HepG2 (cell line): ENCODE results near the gene RPS6KA2. TPM values are rescaled to one million over a fixed set of nuclear protein-coding genes. Genes with fewer than 3 reads are reported as not detected.

Source experiments
- ARHGAP35 ChIP-seq: sonication (generic); formaldehyde crosslinking; IDR thresholded peaks from 2 replicates; pipeline ENCODE4 v1.9.0; 2022; ENCODE audit warnings: mild to moderate bottlenecking, inconsistent platforms, moderate library complexity, missing genetic modification reagents, borderline replicate concordance
- ARID4A ChIP-seq: sonication (generic); formaldehyde crosslinking; IDR thresholded peaks from 2 replicates; pipeline ENCODE4 v1.5.0; 2020; ENCODE audit warnings: mild to moderate bottlenecking, missing genetic modification reagents, borderline replicate concordance
- BRCA1 ChIP-seq: sonication (generic); formaldehyde crosslinking; IDR thresholded peaks from 2 replicates; pipeline ENCODE4 v1.4.0; 2020; ENCODE audit warnings: missing genetic modification reagents
- CCDC6 ChIP-seq: sonication (generic); formaldehyde crosslinking; IDR thresholded peaks from 2 replicates; pipeline ENCODE4 v1.8.1; 2022; ENCODE audit warnings: mild to moderate bottlenecking, missing genetic modification reagents, moderate library complexity
- MNT ChIP-seq: fragments of 450-650 bp; IDR thresholded peaks from 2 replicates; pipeline ENCODE4 v1.6.1; 2016
- SNAPC4 ChIP-seq: sonication (generic); formaldehyde crosslinking; IDR thresholded peaks from 2 replicates; pipeline ENCODE4 v1.4.0; 2020; ENCODE audit warnings: mild to moderate bottlenecking, missing genetic modification reagents
- SRF ChIP-seq: IDR thresholded peaks from 2 replicates; pipeline ENCODE4 v1.6.1; 2011; ENCODE audit warnings: mild to moderate bottlenecking, low read depth, low read length, moderate library complexity
- ZBTB8A ChIP-seq: sonication (generic); formaldehyde crosslinking; IDR thresholded peaks from 2 replicates; pipeline ENCODE4 v1.4.0; 2020; ENCODE audit warnings: mild to moderate bottlenecking, low read depth, missing genetic modification reagents, borderline replicate concordance
- ZNF543 ChIP-seq: sonication (generic); formaldehyde crosslinking; IDR thresholded peaks from 2 replicates; pipeline ENCODE4 v1.4.0; 2020; ENCODE audit warnings: mild to moderate bottlenecking, missing genetic modification reagents
- ZNF562 ChIP-seq: sonication (generic); formaldehyde crosslinking; IDR thresholded peaks from 2 replicates; pipeline ENCODE4 v1.8.0; 2022; ENCODE audit warnings: missing genetic modification reagents, borderline replicate concordance
- ZNF781 ChIP-seq: sonication (generic); formaldehyde crosslinking; IDR thresholded peaks from 2 replicates; pipeline ENCODE4 v1.5.1; 2020; ENCODE audit warnings: borderline replicate concordance, mild to moderate bottlenecking, missing genetic modification reagents; ENCODE audit errors: not compliant biosample characterization
- ZNF792 ChIP-seq: IDR thresholded peaks from 2 replicates; pipeline ENCODE4 v1.6.1; 2016
- polyA plus RNA-seq, 8 experiments: library from polyadenylated mRNA; depleted of rRNA in 3 of 8; stranded (reverse) in 7 of 8; unstranded in 1 of 8; fragments of >200 nt; fragmentation: Illumina TruSeq in 4 of 8; extraction: Trizol in 4 of 8; gene quantifications; 2 replicates each; pipeline versions ENCODE4 v1.2.1 to v1.2.3, GENCODE V29; 2011 to 2016; ENCODE audit warnings: low read depth in 4 of 8, missing spikeins in 1 of 8, mixed read lengths in 1 of 8; ENCODE audit not compliant: insufficient read depth in 1 of 8
- total RNA-seq, 5 experiments: library from RNA; depleted of rRNA; stranded (reverse); fragments of >200 nt; fragmentation: Illumina TruSeq; extraction: Trizol; gene quantifications; 2 replicates each; pipeline ENCODE4 v1.2.3, GENCODE V29; 2016; ENCODE audit warnings: low read depth in 1 of 5
- TF ChIP-seq, protein P1 (sequence below): sonication (generic); formaldehyde crosslinking; IDR thresholded peaks from 2 replicates; pipeline ENCODE4 v1.4.0; 2020; ENCODE audit warnings: low read depth, mild to moderate bottlenecking, missing genetic modification reagents
- TF ChIP-seq, protein P2 (sequence below): sonication (generic); formaldehyde crosslinking; IDR thresholded peaks from 2 replicates; pipeline ENCODE4 v1.8.1; 2023; ENCODE audit warnings: mild to moderate bottlenecking, inconsistent platforms, moderate library complexity, missing genetic modification reagents, borderline replicate concordance
- TF ChIP-seq, protein P3 (sequence below): sonication (generic); formaldehyde crosslinking; IDR thresholded peaks from 2 replicates; pipeline ENCODE4 v1.4.0; 2020; ENCODE audit warnings: missing genetic modification reagents; ENCODE audit errors: not compliant biosample characterization

Gene RPS6KA2
- total and polyA plus RNA-seq, 2 of the 13 experiments (the other 11 are each of a cell fraction or from before 2014, with no cell fraction given): 0.22 to 0.38 TPM

DNA sequence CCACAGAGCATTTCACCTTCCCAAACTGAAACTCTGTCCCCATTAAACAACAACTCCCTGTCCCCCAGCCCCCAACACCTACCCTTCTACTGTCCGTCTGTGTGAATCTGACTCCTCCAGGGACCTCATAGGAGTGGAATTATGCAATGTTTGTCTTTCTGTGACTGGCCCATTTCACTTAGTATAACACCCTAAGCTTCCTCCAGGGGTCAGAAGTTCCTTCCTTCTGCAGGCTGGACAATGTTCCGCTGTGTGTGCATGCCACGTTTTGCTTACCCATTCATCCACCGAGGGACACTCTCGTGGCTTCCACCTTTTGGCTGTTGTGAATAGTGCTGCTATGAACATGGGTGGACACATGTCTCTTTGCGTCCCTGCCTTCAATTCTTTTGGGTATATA is 206.7 kb downstream of the RPS6KA2 start (continued):
- no peak for TF ChIP-seq SNAPC4 (CRISPR knock-in tag)
- no peak for TF ChIP-seq ZNF562 (CRISPR knock-in tag)
- TF ChIP-seq ZNF781 (CRISPR knock-in tag): no peak
- no peak for TF ChIP-seq ZNF543 (CRISPR knock-in tag)
- TF ChIP-seq ZBTB8A (CRISPR knock-in tag): no peak
- no peak for TF ChIP-seq ARHGAP35 (CRISPR knock-in tag)
- TF ChIP-seq ARID4A (CRISPR knock-in tag): no peak
- TF ChIP-seq ZNF792 (CRISPR knock-in tag): no peak
- TF ChIP-seq SRF: 0 out of 2 replicates have a peak, but pooled peaks have one; percentile 41
- TF ChIP-seq, protein P1, sequence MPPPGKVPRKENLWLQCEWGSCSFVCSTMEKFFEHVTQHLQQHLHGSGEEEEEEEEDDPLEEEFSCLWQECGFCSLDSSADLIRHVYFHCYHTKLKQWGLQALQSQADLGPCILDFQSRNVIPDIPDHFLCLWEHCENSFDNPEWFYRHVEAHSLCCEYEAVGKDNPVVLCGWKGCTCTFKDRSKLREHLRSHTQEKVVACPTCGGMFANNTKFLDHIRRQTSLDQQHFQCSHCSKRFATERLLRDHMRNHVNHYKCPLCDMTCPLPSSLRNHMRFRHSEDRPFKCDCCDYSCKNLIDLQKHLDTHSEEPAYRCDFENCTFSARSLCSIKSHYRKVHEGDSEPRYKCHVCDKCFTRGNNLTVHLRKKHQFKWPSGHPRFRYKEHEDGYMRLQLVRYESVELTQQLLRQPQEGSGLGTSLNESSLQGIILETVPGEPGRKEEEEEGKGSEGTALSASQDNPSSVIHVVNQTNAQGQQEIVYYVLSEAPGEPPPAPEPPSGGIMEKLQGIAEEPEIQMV: no peak
- no peak for TF ChIP-seq MNT
- no peak for TF ChIP-seq BRCA1 (CRISPR knock-in tag)
- TF ChIP-seq, protein P2, sequence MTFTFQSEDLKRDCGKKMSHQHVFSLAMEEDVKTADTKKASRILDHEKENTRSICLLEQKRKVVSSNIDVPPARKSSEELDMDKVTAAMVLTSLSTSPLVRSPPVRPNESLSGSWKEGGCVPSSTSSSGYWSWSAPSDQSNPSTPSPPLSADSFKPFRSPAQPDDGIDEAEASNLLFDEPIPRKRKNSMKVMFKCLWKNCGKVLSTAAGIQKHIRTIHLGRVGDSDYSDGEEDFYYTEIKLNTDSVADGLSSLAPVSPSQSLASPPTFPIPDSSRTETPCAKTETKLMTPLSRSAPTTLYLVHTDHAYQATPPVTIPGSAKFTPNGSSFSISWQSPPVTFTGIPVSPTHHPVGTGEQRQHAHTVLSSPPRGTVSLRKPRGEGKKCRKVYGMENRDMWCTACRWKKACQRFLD (CRISPR knock-in tag): no peak
- TF ChIP-seq CCDC6 (CRISPR knock-in tag): no peak
- TF ChIP-seq, protein P3, sequence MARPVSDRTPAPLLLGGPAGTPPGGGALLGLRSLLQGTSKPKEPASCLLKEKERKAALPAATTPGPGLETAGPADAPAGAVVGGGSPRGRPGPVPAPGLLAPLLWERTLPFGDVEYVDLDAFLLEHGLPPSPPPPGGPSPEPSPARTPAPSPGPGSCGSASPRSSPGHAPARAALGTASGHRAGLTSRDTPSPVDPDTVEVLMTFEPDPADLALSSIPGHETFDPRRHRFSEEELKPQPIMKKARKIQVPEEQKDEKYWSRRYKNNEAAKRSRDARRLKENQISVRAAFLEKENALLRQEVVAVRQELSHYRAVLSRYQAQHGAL (CRISPR knock-in tag): no peak
